Activated CD4-positive, alpha-beta T cell treated with anti-CD3 and anti-CD28 coated beads, Interleukin-2, amount 10 ng/mL, durations not matched to agents 24 days and 14 days (primary cell): ENCODE results near the gene HOXC6. TPM values are rescaled to one million over a fixed set of nuclear protein-coding genes. Genes with fewer than 3 reads are reported as not detected.

Experiments used
- DNase-seq: peaks from one replicate; pipeline ENCODE4 v3.0.0; 2022
- H3K27ac Mint-ChIP-seq: one replicate; pipeline ENCODE4 v1.8.0; 2022; ENCODE audit warnings: mild to moderate bottlenecking, mixed read lengths
- H3K27me3 Mint-ChIP-seq: one replicate; pipeline ENCODE4 v1.8.0; 2022; ENCODE audit warnings: mixed read lengths
- H3K36me3 Mint-ChIP-seq: one replicate; pipeline ENCODE4 v1.8.0; 2022; ENCODE audit warnings: low read depth, mild to moderate bottlenecking, mixed read lengths
- H3K4me1 Mint-ChIP-seq: one replicate; pipeline ENCODE4 v1.8.0; 2021; ENCODE audit warnings: mixed read lengths
- H3K4me3 Mint-ChIP-seq: one replicate; pipeline ENCODE4 v1.8.0; 2022; ENCODE audit warnings: mild to moderate bottlenecking, moderate library complexity, mixed read lengths
- H3K9me3 Mint-ChIP-seq: one replicate; pipeline ENCODE4 v1.8.0; 2021; ENCODE audit warnings: mixed read lengths
- intact Hi-C: fragments of 100-400 bp; cut with micrococcal nuclease; formaldehyde crosslinking; loops from one replicate; pipeline ENCODE4 v1.15.1; 2023
- total RNA-seq: library from RNA; stranded (reverse); gene quantifications from 2 replicates; pipeline ENCODE4 v1.2.3, GENCODE V29; 2022

The HOXC6 gene
- total RNA-seq, 1 donor from 2014 or later = not detected

DNA sequence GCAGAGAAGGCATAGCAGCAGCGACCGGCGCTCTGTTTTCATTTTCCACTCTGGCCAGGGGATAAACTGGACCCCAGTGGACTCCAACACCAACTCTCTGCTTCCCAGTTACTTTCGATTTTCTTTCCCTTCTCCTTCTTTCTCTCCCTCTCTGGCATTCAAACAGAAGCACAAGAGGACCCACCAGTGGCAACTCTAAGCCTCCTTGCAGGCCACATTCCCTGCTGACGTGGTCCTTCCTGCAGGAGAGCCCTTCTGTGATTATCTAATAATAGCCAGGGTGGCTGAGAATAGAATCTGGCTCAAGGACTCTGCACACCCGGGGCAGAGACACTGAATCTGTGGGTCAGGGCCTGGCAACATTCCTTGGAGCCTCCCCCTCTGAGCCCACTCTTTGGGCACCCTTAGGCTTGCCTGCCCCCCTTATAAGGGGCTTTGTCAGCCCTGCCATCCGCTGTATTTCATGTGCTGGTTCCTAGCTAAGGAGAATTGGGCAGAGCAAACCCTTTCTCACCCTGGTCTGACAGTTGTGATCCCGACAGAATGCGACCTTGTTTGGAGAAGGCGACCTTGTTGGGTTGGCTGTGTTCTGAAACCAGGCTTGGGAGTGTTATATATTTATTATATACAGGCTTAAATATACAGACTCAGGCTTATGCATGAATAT, 8.2 kb upstream of the HOXC6 start:
- DNase-seq = no peak
- Mint-ChIP-seq H3K27ac (no peak overlapping the region), H3K4me1 (peaks cover 15% of the 10 kb centered on the region), H3K4me3 (no peak overlapping the region), H3K9me3 (no peaks in the 10 kb centered on the region), H3K27me3 (peaks cover 75% of the 10 kb centered on the region), H3K36me3 (peaks cover 2% of the 10 kb centered on the region)
- intact Hi-C loops = no loop called here

DNA sequence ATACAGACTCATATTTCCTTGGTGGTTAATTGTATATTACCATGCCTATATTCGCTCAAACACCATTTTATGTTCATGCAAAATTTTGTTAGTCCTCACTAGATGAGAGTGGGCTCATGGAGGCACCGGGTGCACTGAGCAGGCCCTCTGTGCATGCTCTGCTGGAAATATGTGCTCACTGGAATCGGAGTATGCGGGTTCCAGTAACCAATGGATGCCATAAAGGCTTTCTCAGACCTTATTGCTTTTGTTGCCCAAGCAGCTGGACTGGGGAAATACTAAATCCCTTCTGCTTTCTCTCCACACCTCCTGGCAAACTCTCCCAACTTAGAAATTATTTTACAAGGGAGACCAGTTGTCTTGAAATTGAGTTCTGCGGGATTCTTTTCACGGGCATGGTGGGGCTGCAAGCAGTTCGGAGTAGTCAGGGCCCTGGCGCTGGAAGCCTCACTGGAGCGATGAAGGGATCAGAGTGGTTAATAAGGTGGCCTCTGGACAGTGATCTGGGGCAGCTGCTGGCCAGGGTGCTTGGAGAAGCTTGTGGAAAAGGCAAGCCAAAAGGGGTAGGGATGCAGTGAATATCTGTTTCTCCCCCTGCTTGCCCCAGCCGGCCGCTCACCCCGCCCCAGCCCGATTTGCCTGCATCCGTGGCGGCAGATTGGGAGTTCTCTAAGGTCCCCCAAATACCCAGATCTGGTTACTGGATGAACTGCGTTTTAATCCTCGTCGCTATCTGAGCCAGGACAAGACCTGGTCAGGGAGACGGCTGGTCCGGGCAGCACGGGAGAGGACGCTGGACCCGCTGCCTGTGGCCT, 7.4 kb upstream of the HOXC6 start:
- DNase-seq = no peak
- Mint-ChIP-seq H3K4me1 (peaks cover 13% of the 10 kb centered on the region), H3K9me3 (no peaks in the 10 kb centered on the region), H3K27ac (no peak overlapping the region), H3K4me3 (no peak overlapping the region), H3K27me3 (peaks cover 75% of the 10 kb centered on the region), H3K36me3 (peaks cover 2% of the 10 kb centered on the region)
- intact Hi-C loops = no loop called here

DNA sequence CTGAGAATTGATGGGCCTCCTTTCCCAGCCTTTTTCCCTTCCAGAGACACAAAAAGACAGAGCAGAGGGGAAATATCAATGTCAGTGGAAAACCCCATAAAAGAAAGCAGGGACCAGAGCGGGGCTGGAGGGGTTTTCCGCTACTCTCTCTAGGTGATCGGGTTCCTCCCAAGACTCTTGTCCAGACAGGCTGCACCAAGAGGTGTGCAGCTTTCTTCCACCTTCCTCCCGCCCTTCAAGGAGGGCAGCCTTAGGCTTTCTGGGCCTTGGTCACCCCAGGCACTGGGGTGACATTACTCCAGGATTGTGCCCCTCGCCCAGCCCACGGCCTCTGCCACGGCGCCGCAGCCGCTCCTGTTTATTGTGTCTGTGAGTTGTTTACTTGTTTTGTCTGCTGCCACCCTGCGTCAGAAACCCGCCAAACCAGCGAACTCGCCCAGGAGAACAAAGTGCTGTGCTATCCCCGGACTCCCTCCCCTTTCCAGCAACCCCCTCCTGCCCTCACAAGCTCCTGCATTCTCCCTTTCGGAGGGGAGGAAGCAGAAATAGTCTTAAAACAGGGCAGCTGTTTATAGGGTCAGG, 6.7 kb upstream of the HOXC6 start:
- no peak for DNase-seq
- H3K4me1 Mint-ChIP-seq = peaks cover 13% of the 10 kb centered on the region
- peaks cover 2% of the 10 kb centered on the region for H3K36me3 Mint-ChIP-seq
- H3K9me3 Mint-ChIP-seq = no peaks in the 10 kb centered on the region
- H3K27me3 Mint-ChIP-seq = peaks cover 76% of the 10 kb centered on the region
- H3K27ac Mint-ChIP-seq = no peak overlapping the region
- intact Hi-C loops = no loop called here
- no peak overlapping the region for H3K4me3 Mint-ChIP-seq

DNA sequence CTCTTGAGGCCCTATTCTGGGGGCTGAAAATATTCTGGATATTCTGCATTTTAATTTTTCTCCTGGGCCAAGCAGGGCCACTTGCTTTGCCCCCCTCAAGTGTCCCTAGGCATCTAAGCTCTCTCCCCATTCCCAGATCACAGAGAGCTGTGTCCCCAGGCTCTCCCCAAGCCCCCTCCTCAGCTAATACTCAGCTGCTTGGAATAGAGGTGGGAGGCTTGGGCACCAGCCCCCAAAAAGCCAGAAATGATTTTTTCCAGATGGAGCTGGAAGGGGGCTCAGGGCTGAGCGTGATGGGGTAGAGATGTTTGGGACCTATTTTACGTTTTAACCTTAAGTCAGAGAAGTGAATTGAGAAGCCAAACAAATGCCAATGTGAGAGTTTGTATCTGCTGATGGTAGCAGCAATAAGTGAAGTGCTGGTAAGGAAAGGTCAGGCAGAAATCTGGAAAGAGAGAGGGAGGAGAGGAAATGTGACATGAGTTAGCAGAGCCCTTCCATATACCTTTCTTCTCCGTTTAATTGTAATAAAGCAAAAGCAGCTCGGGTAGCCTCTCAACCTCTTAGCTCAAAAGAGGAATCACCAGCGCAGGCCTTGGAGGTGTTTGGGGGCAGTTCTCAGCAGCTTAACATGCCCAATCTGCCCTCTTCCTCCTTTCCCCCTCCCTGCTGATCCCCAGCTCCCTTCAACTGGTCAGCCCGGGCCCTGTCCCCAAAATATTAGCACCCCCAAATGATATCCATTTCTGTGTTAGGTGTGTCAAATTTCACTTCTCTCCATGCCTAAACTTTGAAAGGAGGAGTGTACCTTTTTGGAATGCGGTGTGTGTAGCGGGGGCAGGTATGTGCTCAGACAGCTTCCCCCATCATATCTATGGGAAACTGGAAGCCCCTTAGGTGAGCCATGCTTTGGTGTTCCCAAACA, 5.0 kb upstream of the HOXC6 start:
- Mint-ChIP-seq H3K4me1 (peaks cover 10% of the 10 kb centered on the region), H3K27me3 (peaks cover 81% of the 10 kb centered on the region), H3K9me3 (no peaks in the 10 kb centered on the region), H3K4me3 (no peak overlapping the region), H3K36me3 (no peaks in the 10 kb centered on the region), H3K27ac (no peak overlapping the region)
- no peak for DNase-seq
- intact Hi-C loops = no loop called here

DNA sequence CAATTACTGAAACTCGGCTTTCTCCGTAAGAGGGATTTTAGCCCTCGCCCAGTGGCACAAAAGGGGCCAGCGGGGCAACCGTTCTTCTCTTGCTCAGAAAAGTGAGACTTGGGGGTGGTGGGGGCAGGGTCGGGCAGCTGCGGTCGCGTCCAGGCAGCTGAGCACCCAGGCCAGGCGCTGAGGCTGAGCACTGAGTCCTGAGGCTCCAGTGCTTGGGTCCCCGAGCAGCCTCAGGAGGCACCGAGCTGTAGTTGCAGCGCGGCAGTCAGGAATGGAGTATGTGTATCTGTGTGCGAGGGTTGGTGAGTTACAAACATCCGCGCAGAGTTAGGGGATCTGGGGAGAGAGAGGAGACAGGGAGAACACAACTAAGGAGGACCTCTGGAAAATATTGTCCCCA, 4.1 kb upstream of the HOXC6 start:
- H3K4me3 Mint-ChIP-seq = no peak overlapping the region
- no peak for DNase-seq
- H3K27ac Mint-ChIP-seq = no peak overlapping the region
- H3K9me3 Mint-ChIP-seq = no peaks in the 10 kb centered on the region
- H3K4me1 Mint-ChIP-seq = peaks cover 11% of the 10 kb centered on the region
- H3K27me3 Mint-ChIP-seq = peaks cover 88% of the 10 kb centered on the region
- H3K36me3 Mint-ChIP-seq = no peaks in the 10 kb centered on the region
- intact Hi-C loops = no loop called here

DNA sequence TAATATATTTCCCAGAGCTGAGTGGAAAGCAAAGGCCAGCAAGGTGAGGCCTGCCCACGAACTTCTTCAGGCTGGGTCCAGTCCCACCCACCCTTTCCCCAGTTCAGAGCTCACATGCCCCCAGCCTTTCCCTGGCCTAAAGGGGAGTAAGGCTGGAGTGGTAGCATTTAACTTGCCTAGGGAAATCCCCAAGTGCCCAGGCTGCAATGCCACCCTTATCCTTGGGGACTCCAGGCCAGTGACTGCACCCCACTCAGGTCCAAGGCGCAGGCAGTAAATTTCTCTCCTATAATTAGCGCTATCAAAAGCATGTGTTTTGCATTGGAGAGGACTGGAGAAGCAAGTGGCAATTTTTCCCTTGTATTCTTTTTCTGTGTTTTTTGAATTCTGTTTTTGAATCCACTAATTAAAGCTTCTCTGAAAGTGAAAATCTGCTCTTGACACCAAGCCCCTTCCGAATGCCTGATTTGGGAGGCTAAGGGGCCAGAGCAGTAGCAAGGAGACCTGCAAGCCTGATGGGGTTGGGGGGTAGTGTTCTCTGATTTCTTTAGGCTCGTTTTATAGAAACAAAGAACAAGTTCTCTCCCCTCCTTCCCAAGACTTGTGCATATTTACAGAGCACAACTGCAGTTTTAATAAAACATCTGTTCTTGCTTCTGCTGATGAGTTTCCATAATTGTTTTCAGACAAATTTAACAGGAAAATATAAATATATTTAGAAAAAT, 3.5 kb upstream of the HOXC6 start:
- H3K27ac Mint-ChIP-seq = no peak overlapping the region
- H3K36me3 Mint-ChIP-seq = no peaks in the 10 kb centered on the region
- H3K9me3 Mint-ChIP-seq = no peaks in the 10 kb centered on the region
- H3K27me3 Mint-ChIP-seq = peaks cover 88% of the 10 kb centered on the region
- no peak overlapping the region for H3K4me3 Mint-ChIP-seq
- peaks cover 14% of the 10 kb centered on the region for H3K4me1 Mint-ChIP-seq
- no peak for DNase-seq
- intact Hi-C loops = no loop called here

DNA sequence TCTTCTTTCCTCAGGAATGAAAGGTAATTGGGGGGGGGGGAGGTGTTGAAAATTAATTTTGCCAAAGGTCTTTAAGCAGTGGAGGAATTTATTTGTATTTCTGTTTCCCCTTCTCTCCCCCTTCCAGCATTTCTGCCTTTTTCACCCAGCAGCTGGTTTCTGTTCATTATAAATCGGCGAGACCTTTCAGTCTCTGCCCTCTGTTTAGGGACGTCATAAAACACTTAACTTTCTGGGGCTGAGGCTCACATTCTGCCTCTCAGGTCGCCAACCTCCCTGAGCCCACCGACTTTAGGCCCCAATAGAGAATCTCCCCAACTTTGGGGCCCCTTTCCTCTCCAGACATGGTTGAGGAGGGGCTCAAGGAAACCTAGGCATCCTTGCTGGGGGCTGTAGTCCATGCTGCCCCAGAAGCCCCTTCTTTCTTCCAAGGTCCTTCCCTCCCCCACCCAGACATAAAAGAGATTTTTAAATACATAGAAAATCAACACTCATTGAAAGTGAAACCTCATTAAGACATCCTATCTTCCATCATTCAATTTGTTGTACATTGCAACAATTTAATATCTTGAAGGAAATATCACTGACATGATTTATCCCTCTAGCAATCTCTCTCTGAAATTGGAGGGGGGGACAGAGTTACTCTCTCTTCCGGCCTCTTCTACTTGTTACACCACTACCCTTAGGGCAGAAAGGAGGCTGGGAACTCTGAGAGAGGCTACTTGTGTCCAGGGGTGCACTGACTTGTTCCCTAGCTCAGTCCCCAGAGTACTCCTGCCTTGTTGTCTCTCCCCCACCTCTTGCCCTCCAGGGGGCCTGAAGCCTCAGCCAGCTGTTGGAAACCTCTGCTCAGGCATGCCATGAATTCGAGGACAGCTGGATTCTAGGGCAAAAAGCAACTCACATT, 2.5 kb upstream of the HOXC6 start:
- Mint-ChIP-seq H3K9me3 (no peaks in the 10 kb centered on the region), H3K27ac (no peak overlapping the region), H3K27me3 (peaks cover 87% of the 10 kb centered on the region), H3K4me3 (no peak overlapping the region), H3K4me1 (peaks cover 11% of the 10 kb centered on the region), H3K36me3 (no peaks in the 10 kb centered on the region)
- intact Hi-C loops = no loop called here
- DNase-seq = no peak

DNA sequence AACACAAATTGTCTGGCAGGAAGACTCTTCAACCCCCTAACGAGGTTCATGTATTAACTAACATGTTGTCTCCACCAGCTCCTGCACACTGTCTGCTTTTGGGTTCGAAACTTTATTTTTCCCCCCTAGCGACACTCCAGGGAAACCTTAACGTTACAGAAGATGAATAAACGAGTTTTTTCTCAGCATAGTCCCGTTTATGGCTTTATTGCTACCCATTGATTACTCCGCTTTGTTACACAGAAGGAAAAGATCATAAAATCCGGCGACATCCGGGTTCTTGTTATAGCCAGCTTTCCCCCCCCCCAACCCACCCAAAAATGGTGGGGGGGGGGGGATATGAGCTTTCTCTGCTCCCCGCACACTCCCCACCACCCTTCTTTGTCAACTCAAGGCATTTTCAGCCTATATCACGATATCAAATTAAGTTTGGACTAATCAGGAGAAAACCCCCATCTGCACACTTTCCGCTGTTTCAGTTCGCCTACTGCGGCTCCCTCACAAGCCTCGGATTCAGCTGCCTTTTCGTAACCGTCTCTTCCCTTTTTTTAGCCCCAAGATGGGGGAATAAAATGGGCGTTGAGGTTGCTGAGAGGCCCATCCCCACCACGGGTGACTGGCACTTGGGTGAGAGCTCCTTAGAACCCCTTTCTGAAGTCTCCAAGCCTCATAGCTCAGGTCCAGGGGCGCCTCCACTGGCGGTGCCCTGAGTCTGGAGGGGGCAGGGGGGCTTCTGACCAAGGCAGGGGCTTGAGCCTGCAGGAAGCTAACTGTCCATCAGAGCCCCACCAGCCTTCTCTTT, 1.4 kb upstream of the HOXC6 start:
- H3K36me3 Mint-ChIP-seq = no peaks in the 10 kb centered on the region
- H3K27ac Mint-ChIP-seq = no peak overlapping the region
- peaks cover 86% of the 10 kb centered on the region for H3K27me3 Mint-ChIP-seq
- peaks cover 11% of the 10 kb centered on the region for H3K4me1 Mint-ChIP-seq
- no peak overlapping the region for H3K4me3 Mint-ChIP-seq
- H3K9me3 Mint-ChIP-seq = no peaks in the 10 kb centered on the region
- intact Hi-C loops = no loop called here
- DNase-seq = no peak

DNA sequence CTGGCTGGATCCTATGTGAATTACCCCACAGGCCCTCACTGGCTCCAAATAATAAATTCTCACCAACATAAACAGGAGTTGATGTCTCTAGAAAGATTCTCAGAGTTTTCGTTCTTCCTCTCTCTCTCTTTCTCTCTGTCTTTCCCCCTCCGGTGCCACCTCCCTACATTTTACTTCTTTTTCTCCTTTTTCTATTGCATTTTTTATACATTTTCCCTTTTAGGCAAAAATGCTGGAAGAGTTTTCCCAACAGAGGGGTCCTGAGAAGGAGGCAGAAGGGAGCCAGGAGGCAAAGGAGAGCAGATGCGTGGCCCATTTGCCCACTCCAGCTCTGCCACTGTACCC, 826 bp upstream of the HOXC6 start:
- Mint-ChIP-seq H3K4me3 (no peak overlapping the region), H3K4me1 (peaks cover 11% of the 10 kb centered on the region), H3K36me3 (no peaks in the 10 kb centered on the region), H3K27ac (no peak overlapping the region), H3K27me3 (peaks cover 86% of the 10 kb centered on the region), H3K9me3 (no peaks in the 10 kb centered on the region)
- intact Hi-C loops = no loop called here
- no peak for DNase-seq

DNA sequence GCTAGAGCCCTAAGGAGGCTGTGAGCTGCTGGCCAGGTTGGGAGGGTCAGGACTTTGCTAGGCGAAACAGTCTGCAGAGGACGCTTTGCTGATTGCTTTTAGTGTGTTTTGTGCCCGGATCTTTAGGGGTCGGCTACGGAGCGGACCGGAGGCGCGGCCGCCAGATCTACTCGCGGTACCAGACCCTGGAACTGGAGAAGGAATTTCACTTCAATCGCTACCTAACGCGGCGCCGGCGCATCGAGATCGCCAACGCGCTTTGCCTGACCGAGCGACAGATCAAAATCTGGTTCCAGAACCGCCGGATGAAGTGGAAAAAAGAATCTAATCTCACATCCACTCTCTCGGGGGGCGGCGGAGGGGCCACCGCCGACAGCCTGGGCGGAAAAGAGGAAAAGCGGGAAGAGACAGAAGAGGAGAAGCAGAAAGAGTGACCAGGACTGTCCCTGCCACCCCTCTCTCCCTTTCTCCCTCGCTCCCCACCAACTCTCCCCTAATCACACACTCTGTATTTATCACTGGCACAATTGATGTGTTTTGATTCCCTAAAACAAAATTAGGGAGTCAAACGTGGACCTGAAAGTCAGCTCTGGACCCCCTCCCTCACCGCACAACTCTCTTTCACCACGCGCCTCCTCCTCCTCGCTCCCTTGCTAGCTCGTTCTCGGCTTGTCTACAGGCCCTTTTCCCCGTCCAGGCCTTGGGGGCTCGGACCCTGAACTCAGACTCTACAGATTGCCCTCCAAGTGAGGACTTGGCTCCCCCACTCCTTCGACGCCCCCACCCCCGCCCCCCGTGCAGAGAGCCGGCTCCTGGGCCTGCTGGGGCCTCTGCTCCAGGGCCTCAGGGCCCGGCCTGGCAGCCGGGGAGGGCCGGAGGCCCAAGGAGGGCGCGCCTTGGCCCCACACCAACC, 1.5 kb downstream of the HOXC6 start:
- intact Hi-C loops = loop anchor here (5.0 kb wide), 2 partner anchors 32 to 72 kb away; no protein-coding TSS in a partner anchor
- Mint-ChIP-seq H3K27ac (no peak overlapping the region), H3K9me3 (no peaks in the 10 kb centered on the region), H3K36me3 (no peaks in the 10 kb centered on the region), H3K4me1 (peaks cover 22% of the 10 kb centered on the region), H3K27me3 (peaks cover 84% of the 10 kb centered on the region), H3K4me3 (no peak overlapping the region)
- DNase-seq = no peak

DNA sequence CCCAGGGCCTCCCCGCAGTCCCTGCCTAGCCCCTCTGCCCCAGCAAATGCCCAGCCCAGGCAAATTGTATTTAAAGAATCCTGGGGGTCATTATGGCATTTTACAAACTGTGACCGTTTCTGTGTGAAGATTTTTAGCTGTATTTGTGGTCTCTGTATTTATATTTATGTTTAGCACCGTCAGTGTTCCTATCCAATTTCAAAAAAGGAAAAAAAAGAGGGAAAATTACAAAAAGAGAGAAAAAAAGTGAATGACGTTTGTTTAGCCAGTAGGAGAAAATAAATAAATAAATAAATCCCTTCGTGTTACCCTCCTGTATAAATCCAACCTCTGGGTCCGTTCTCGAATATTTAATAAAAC, 2.2 kb downstream of the HOXC6 start:
- Mint-ChIP-seq H3K4me3 (no peak overlapping the region), H3K4me1 (peaks cover 23% of the 10 kb centered on the region), H3K36me3 (no peaks in the 10 kb centered on the region), H3K27ac (no peak overlapping the region), H3K9me3 (no peaks in the 10 kb centered on the region), H3K27me3 (peaks cover 84% of the 10 kb centered on the region)
- intact Hi-C loops = loop anchor here (5.0 kb wide), 2 partner anchors 33 to 73 kb away; no protein-coding TSS in a partner anchor
- DNase-seq = no peak
